Islet precursor cell (in vitro differentiated cells): ENCODE data around the gene TENM4.
"Not testable (repeated sequence)": the region's sequence is repeated elsewhere in the genome, so short reads cannot be mapped to it uniquely, and the experiment has no call there.

Experiments
- DNase-seq: peaks from one replicate; pipeline ENCODE4 v3.0.0-alpha.2; 2018

The TENM4 gene

GRCh38 chr11:78996007-78996406 lies 444.8 kb downstream of the TENM4 start:
- DNase-seq: no peak

GRCh38 chr11:78995171-78995570 lies 445.7 kb downstream of the TENM4 start:
- DNase-seq: no peak

- no peak for DNase-seq
Measured at GRCh38 chr11:78993802-78994430, 446.9 kb downstream of the TENM4 start.

- no peak for DNase-seq
Measured at GRCh38 chr11:78991681-78992080, 449.1 kb downstream of the TENM4 start.

GRCh38 chr11:78990261-78990660 lies 450.6 kb downstream of the TENM4 start:
- no peak for DNase-seq

GRCh38 chr11:78987748-78988147 lies 453.1 kb downstream of the TENM4 start:
- no peak for DNase-seq

GRCh38 chr11:78986305-78986704 lies 454.5 kb downstream of the TENM4 start:
- DNase-seq: no peak

- no peak for DNase-seq
Measured at GRCh38 chr11:78985663-78986062, 455.2 kb downstream of the TENM4 start.

- DNase-seq: no peak
Measured at GRCh38 chr11:78982473-78982872, 458.4 kb downstream of the TENM4 start.

GRCh38 chr11:78981153-78981552 lies 459.7 kb downstream of the TENM4 start:
- no peak for DNase-seq

- no peak for DNase-seq
Measured at GRCh38 chr11:78978831-78979230, 462.0 kb downstream of the TENM4 start.

- DNase-seq: not testable (repeated sequence)
Measured at GRCh38 chr11:78977848-78978247, 463.0 kb downstream of the TENM4 start.

- DNase-seq: no peak
Measured at GRCh38 chr11:78977009-78977408, 463.8 kb downstream of the TENM4 start.

GRCh38 chr11:78975081-78975480 lies 465.7 kb downstream of the TENM4 start:
- no peak for DNase-seq

GRCh38 chr11:78973876-78974275 lies 467.0 kb downstream of the TENM4 start:
- DNase-seq: no peak

- DNase-seq: no peak
Measured at GRCh38 chr11:78972590-78972989, 468.2 kb downstream of the TENM4 start.

GRCh38 chr11:78972177-78972576 lies 468.7 kb downstream of the TENM4 start:
- no peak for DNase-seq

- DNase-seq: no peak
Measured at GRCh38 chr11:78967811-78968210, 473.0 kb downstream of the TENM4 start.

GRCh38 chr11:78965432-78965831 lies 475.4 kb downstream of the TENM4 start:
- DNase-seq: no peak

- peak; percentile 90 for DNase-seq
Measured at GRCh38 chr11:78961937-78962701, 478.7 kb downstream of the TENM4 start.

GRCh38 chr11:78961247-78961646 lies 479.6 kb downstream of the TENM4 start:
- peak; percentile 87 for DNase-seq

GRCh38 chr11:78958444-78958843 lies 482.4 kb downstream of the TENM4 start:
- no peak for DNase-seq

GRCh38 chr11:78957476-78958245 lies 483.2 kb downstream of the TENM4 start:
- DNase-seq: no peak

- no peak for DNase-seq
Measured at GRCh38 chr11:78954696-78955095, 486.1 kb downstream of the TENM4 start.
